ENCODE data around the gene CCL3. TPM values are rescaled to one million over a fixed set of nuclear protein-coding genes. Genes with fewer than 3 reads are reported as not detected.
"Not testable (repeated sequence)": the region's sequence is repeated elsewhere in the genome, so short reads cannot be mapped to it uniquely, and the experiment has no call there.

CCL3 gene
- total and polyA plus RNA-seq, 2 of the 4 experiments (the other 2 are of a cell fraction): not detected

GRCh38 chr17:36104701-36105181 is 14.8 kb upstream of the CCL3 start:
- no peaks in the 10 kb centered on the region for H3K79me1 ChIP-seq (ENCODE audit: low read depth in 1 of 2, low read length in 2 of 2)
- no peak overlapping the region for H3K4ac ChIP-seq (ENCODE audit: low read depth, low read length)
- H2BK5ac ChIP-seq (ENCODE audit: low read depth, low read length, poor library complexity, severe bottlenecking): no peak overlapping the region
- dilution Hi-C loops (cut with HindIII; ENCODE audit: low sequenced_read_pairs, unreplicated experiment): no loop called here
- H2BK20ac ChIP-seq (ENCODE audit: low read depth, low read length): no peak overlapping the region
- H3K9ac ChIP-seq (ENCODE audit: low read depth, low read length): no peak overlapping the region
- H2BK120ac ChIP-seq (ENCODE audit: low read depth, low read length): no peak overlapping the region
- no peaks in the 10 kb centered on the region for H3K9me3 ChIP-seq (ENCODE audit: control insufficient read depth, insufficient read depth, low read length)
- H3K4me2 ChIP-seq (ENCODE audit: low read depth, low read length): no peak overlapping the region
- H2AK5ac ChIP-seq (ENCODE audit: low read depth, low read length): no peak overlapping the region
- H3K9me1 ChIP-seq (ENCODE audit: insufficient read depth, low read length): no peaks in the 10 kb centered on the region
- H3K4me3 ChIP-seq (ENCODE audit: insufficient read depth, low read depth, low read length): no peak overlapping the region
- no peak overlapping the region for H2AK9ac ChIP-seq (replicated peaks; ENCODE audit: low read depth, low read length, poor library complexity)
- no peak overlapping the region for H2AFZ ChIP-seq (replicated peaks; ENCODE audit: low read length, poor library complexity)
- intact Hi-C loops (cut with micrococcal nuclease): no loop called here
- H3K27me3 ChIP-seq (ENCODE audit: control insufficient read depth, insufficient read depth, low read length): no peaks in the 10 kb centered on the region
- no peak overlapping the region for H3K14ac ChIP-seq (replicated peaks; ENCODE audit: low read depth, low read length)
- CTCF ChIA-PET: no interaction called here
- 0% methylated on average over 2 of the region's 4 CpGs; no CpG with 5 or more reads in 1 of the 2 experiments for WGBS, 2 experiments (ENCODE audit: extremely low coverage in 2 of 2, insufficient read length in 1 of 2)
- ATAC-seq (ENCODE audit: low read depth): no peak
- no peaks in the 10 kb centered on the region for H3K36me3 ChIP-seq (ENCODE audit: control insufficient read depth, insufficient read depth, low read length)
- no peak overlapping the region for H3K18ac ChIP-seq (ENCODE audit: low read depth, low read length)
- no peak overlapping the region for H4K8ac ChIP-seq (ENCODE audit: low read depth in 2 of 2, low read length in 2 of 2)
- TF ChIP-seq SMC3 (IDR thresholded peaks at IDR 0.05; ENCODE audit: low read depth, low read length) (no peak), RFX5 (IDR thresholded peaks at IDR 0.05; ENCODE audit: low read depth, low read length) (no peak), CTCF (conservative IDR thresholded peaks at IDR 0.05; ENCODE audit: low read depth, low read length) (no peak), NFE2L2 (IDR thresholded peaks at IDR 0.05; ENCODE audit: low read depth, low read length) (no peak)
- no peak overlapping the region for H3K56ac ChIP-seq (ENCODE audit: extremely low read depth, insufficient read depth, low read length)
- H4K20me1 ChIP-seq (ENCODE audit: insufficient read depth, low read length): no peaks in the 10 kb centered on the region
- H4K91ac ChIP-seq (ENCODE audit: insufficient read depth, low read depth, low read length): no peak overlapping the region
- no peak overlapping the region for H3K23ac ChIP-seq (ENCODE audit: low read depth, low read length)
- no peak for DNase-seq
- H3K27ac ChIP-seq (ENCODE audit: insufficient read depth, low read length): no peak overlapping the region
- no peak overlapping the region for H4K5ac ChIP-seq (ENCODE audit: low read depth, low read length)
- POLR2A ChIA-PET (ENCODE audit: unreplicated experiment): no interaction called here
- H3K4me1 ChIP-seq (ENCODE audit: control insufficient read depth, insufficient read depth, low read length): no peaks in the 10 kb centered on the region
- no TSS peak for BruUV-seq (replicated peaks)
- in situ Hi-C loops (cut with MboI; ENCODE audit: low sequenced_read_pairs): no loop called here
- no peak overlapping the region for H2BK15ac ChIP-seq (ENCODE audit: low read depth, low read length)

GRCh38 chr17:36104246-36104645 is 14.3 kb upstream of the CCL3 start:
- dilution Hi-C loops (cut with HindIII; ENCODE audit: low sequenced_read_pairs, unreplicated experiment); in situ Hi-C loops (cut with MboI; ENCODE audit: low sequenced_read_pairs); H2BK120ac ChIP-seq (ENCODE audit: low read depth, low read length); H2AK5ac ChIP-seq (ENCODE audit: low read depth, low read length); BruUV-seq (replicated peaks); H3K4me2 ChIP-seq (ENCODE audit: low read depth, low read length); H4K8ac ChIP-seq (ENCODE audit: low read depth in 2 of 2, low read length in 2 of 2); H2AFZ ChIP-seq (replicated peaks; ENCODE audit: low read length, poor library complexity); H3K56ac ChIP-seq (ENCODE audit: extremely low read depth, insufficient read depth, low read length); H3K9me3 ChIP-seq (ENCODE audit: control insufficient read depth, insufficient read depth, low read length); H4K20me1 ChIP-seq (ENCODE audit: insufficient read depth, low read length); H3K9me1 ChIP-seq (ENCODE audit: insufficient read depth, low read length); POLR2A ChIA-PET (ENCODE audit: unreplicated experiment); H2BK20ac ChIP-seq (ENCODE audit: low read depth, low read length); CTCF ChIA-PET; DNase-seq; H3K9ac ChIP-seq (ENCODE audit: low read depth, low read length); H4K91ac ChIP-seq (ENCODE audit: insufficient read depth, low read depth, low read length); intact Hi-C loops (cut with micrococcal nuclease); H3K79me1 ChIP-seq (ENCODE audit: low read depth in 1 of 2, low read length in 2 of 2); H3K14ac ChIP-seq (replicated peaks; ENCODE audit: low read depth, low read length); H4K5ac ChIP-seq (ENCODE audit: low read depth, low read length); H3K4me1 ChIP-seq (ENCODE audit: control insufficient read depth, insufficient read depth, low read length); H3K36me3 ChIP-seq (ENCODE audit: control insufficient read depth, insufficient read depth, low read length); H3K4me3 ChIP-seq (ENCODE audit: insufficient read depth, low read depth, low read length); H3K18ac ChIP-seq (ENCODE audit: low read depth, low read length); H3K4ac ChIP-seq (ENCODE audit: low read depth, low read length); H2BK5ac ChIP-seq (ENCODE audit: low read depth, low read length, poor library complexity, severe bottlenecking); H3K23ac ChIP-seq (ENCODE audit: low read depth, low read length); H3K27ac ChIP-seq (ENCODE audit: insufficient read depth, low read length); H2BK15ac ChIP-seq (ENCODE audit: low read depth, low read length); H3K27me3 ChIP-seq (ENCODE audit: control insufficient read depth, insufficient read depth, low read length); ATAC-seq (ENCODE audit: low read depth); H2AK9ac ChIP-seq (replicated peaks; ENCODE audit: low read depth, low read length, poor library complexity): not testable (repeated sequence)
- no CpG with 5 or more reads among the region's 7 CpGs for WGBS, 2 experiments (ENCODE audit: extremely low coverage in 2 of 2, insufficient read length in 1 of 2)
